K562 (cell line): Measurements from ENCODE around the gene TOM1L2. TPM values are rescaled to one million over a fixed set of nuclear protein-coding genes. Genes with fewer than 3 reads are reported as not detected.
A peak's percentile ranks its signal among the peaks of the same experiment; 100 is the strongest.

Experiments
- ATAC-seq: fragments of 200-7000 bp; cut with Tn5 transposase; 3 replicates; pipeline ENCODE4 v1.9.1; 2020; ENCODE audit warnings: moderate library complexity
- BruUV-seq: library from RNA; stranded (reverse); fragments of 400-500 nt; replicated peaks from 2 replicates; lab custom pipeline; 2021; lab: Mats Ljungman, UMichigan
- CTCF ChIA-PET: fragments of 300-600 bp; formaldehyde crosslinking; extraction: SDS; loops from one replicate; lab custom pipeline; 2021; ENCODE audit warnings: low intra/inter-chr PET ratio; lab: Yijun Ruan, JAX
- POLR2A ChIA-PET: fragments of 300-600, 350-650 bp; sonication (Branson Sonifier 250); formaldehyde crosslinking; extraction: SDS; loops from one replicate; lab custom pipeline; 2021; ENCODE audit warnings: antibody characterized with exemption, inconsistent platforms; lab: Yijun Ruan, JAX
- DNase-seq, 4 experiments: peaks; one replicate each; pipeline versions ENCODE4 v3.0.0 to v3.0.0-alpha.2; 2011 to 2018; ENCODE audit warnings: low spot score in 3 of 4, mixed read lengths in 3 of 4; ENCODE audit errors: extremely low read depth in 1 of 4
- FAIRE-seq: peaks from 2 replicates; lab custom pipeline; 2011; peaks lifted over from hg19 to GRCh38; lab: Jason Lieb, UNC
- H2AFZ ChIP-seq: 2 replicates; pipeline ENCODE4 v1.6.0; 2011; ENCODE audit warnings: low read depth, low read length, control low read depth, inconsistent platforms
- H3K27ac ChIP-seq: fragments of 200-600 bp; 3 replicates; pipeline ENCODE4 v1.8.0; 2011; ENCODE audit warnings: low read depth, mild to moderate bottlenecking, control low read depth, inconsistent platforms, low read length, moderate library complexity, mixed read lengths; ENCODE audit errors: extremely low read depth
- H3K27me3 ChIP-seq, 2 experiments: fragments of 300-600 bp in 1 of 2; 2 replicates in 1 of 2; 3 replicates in 1 of 2; pipeline versions ENCODE4 v1.6.0 to v1.8.0; 2011; ENCODE audit warnings: inconsistent platforms in 2 of 2, low read length in 2 of 2, mild to moderate bottlenecking in 1 of 2, mixed read lengths in 1 of 2, moderate library complexity in 1 of 2; ENCODE audit not compliant: control insufficient read depth in 2 of 2, insufficient read depth in 2 of 2
- H3K36me3 ChIP-seq: fragments of 300-600 bp; 3 replicates; pipeline ENCODE4 v1.8.0; 2011; ENCODE audit warnings: mild to moderate bottlenecking, low read length, inconsistent platforms; ENCODE audit not compliant: control insufficient read depth, insufficient read depth
- H3K4me1 ChIP-seq, 2 experiments: fragments of 200-600 bp in 1 of 2; replicated peaks in 1 of 2; 2 replicates in 1 of 2; 3 replicates in 1 of 2; pipeline versions ENCODE4 v1.5.1 to v1.8.0; 2011; ENCODE audit warnings: inconsistent platforms in 2 of 2, low read length in 2 of 2, mild to moderate bottlenecking in 1 of 2, mixed read lengths in 1 of 2, moderate library complexity in 1 of 2; ENCODE audit not compliant: control insufficient read depth in 2 of 2, insufficient read depth in 2 of 2
- H3K4me2 ChIP-seq: 2 replicates; pipeline ENCODE4 v1.6.1; 2011; ENCODE audit warnings: low read length, control low read depth, inconsistent platforms, mixed read lengths; ENCODE audit not compliant: insufficient read depth
- H3K4me3 ChIP-seq: fragments of 200-600 bp; sonication (generic), shearing (Covaris generic); 2 replicates; pipeline ENCODE4 v1.5.1; 2016; ENCODE audit warnings: control low read depth, inconsistent platforms
- H3K79me2 ChIP-seq: fragments of 200-600 bp; 3 replicates; pipeline ENCODE4 v1.8.0; 2011; ENCODE audit warnings: low read length, inconsistent platforms; ENCODE audit not compliant: control insufficient read depth, insufficient read depth
- H3K9ac ChIP-seq, 2 experiments: 2 replicates each; pipeline versions ENCODE4 v1.6.0 to v1.6.1; 2011; ENCODE audit warnings: low read depth in 2 of 2, low read length in 2 of 2, control low read depth in 1 of 2, inconsistent platforms in 1 of 2, mild to moderate bottlenecking in 1 of 2, mixed read lengths in 1 of 2; ENCODE audit not compliant: insufficient read depth in 1 of 2
- H3K9me1 ChIP-seq: one replicate; pipeline ENCODE4 v1.6.0; 2011; ENCODE audit warnings: inconsistent platforms, mild to moderate bottlenecking, low read length, moderate library complexity; ENCODE audit not compliant: control insufficient read depth, insufficient read depth
- H3K9me3 ChIP-seq: replicated peaks from 2 replicates; pipeline ENCODE4 v1.5.1; 2011; ENCODE audit warnings: low read depth, low read length, inconsistent platforms; ENCODE audit not compliant: control insufficient read depth, insufficient read depth
- H4K20me1 ChIP-seq: replicated peaks from 2 replicates; pipeline ENCODE4 v1.6.1; 2011; ENCODE audit warnings: low read length, inconsistent platforms, mixed read lengths; ENCODE audit not compliant: control insufficient read depth, insufficient read depth
- ADNP ChIP-seq: fragments of 200-800 bp; sonication (Bioruptor generic); IDR thresholded peaks from 2 replicates; pipeline ENCODE4 v1.6.1; 2016; ENCODE audit warnings: missing genetic modification characterization, missing compliant biosample characterization
- ATF7 ChIP-seq: fragments of 450-650 bp; IDR thresholded peaks from 2 replicates; pipeline ENCODE4 v1.7.1; 2014; ENCODE audit warnings: mild to moderate bottlenecking, moderate library complexity
- BRD9 ChIP-seq: fragments of 450-650 bp; IDR thresholded peaks from 2 replicates; pipeline ENCODE4 v1.6.1; 2018; ENCODE audit warnings: low read depth; ENCODE audit not compliant: partially characterized antibody
- CBFA2T3 ChIP-seq: fragments of 450-650 bp; IDR thresholded peaks from 2 replicates; pipeline ENCODE4 v1.6.1; 2017
- CREB1 ChIP-seq, 2 experiments: sonication (generic) in 1 of 2; formaldehyde crosslinking in 1 of 2; IDR thresholded peaks; 2 replicates each; pipeline versions ENCODE4 v1.6.1 to v1.8.0; 2012 to 2022; ENCODE audit warnings: inconsistent platforms in 1 of 2, mild to moderate bottlenecking in 1 of 2, missing genetic modification reagents in 1 of 2, moderate library complexity in 1 of 2
- CXXC5 ChIP-seq: fragments of 250-450 bp; sonication (Bioruptor Pico); IDR thresholded peaks from 2 replicates; pipeline ENCODE4 v1.8.0; 2022; ENCODE audit warnings: inconsistent platforms, mild to moderate bottlenecking, moderate library complexity
- DPF2 ChIP-seq: fragments of 450-650 bp; IDR thresholded peaks from 2 replicates; pipeline ENCODE4 v1.6.1; 2016
- KLF10 ChIP-seq: fragments of 250-450 bp; sonication (Bioruptor Pico); IDR thresholded peaks from 2 replicates; pipeline ENCODE4 v1.6.1; 2021; ENCODE audit warnings: matching md5 sums
- MEF2A ChIP-seq: IDR thresholded peaks from 2 replicates; pipeline ENCODE4 v1.6.1; 2011; ENCODE audit warnings: low read depth, mild to moderate bottlenecking, low read length, moderate library complexity; ENCODE audit not compliant: control insufficient read depth
- PCBP1 ChIP-seq: fragments of 200-400 bp; formaldehyde crosslinking; IDR thresholded peaks from 2 replicates; pipeline ENCODE4 v1.6.1; 2018; ENCODE audit warnings: mild to moderate bottlenecking, low read depth, low read length; ENCODE audit not compliant: poor library complexity, severe bottlenecking
- PRMT5 ChIP-seq: sonication (generic); formaldehyde crosslinking; IDR thresholded peaks from 2 replicates; pipeline ENCODE4 v1.5.0; 2020; ENCODE audit warnings: missing genetic modification reagents
- PURB ChIP-seq: sonication (generic); formaldehyde crosslinking; IDR thresholded peaks from 2 replicates; pipeline ENCODE4 v1.9.0; 2021; ENCODE audit warnings: low read depth, mild to moderate bottlenecking, missing genetic modification reagents
- SMAD4 ChIP-seq: fragments of 250-450 bp; sonication (Bioruptor Pico); conservative IDR thresholded peaks from 2 replicates; pipeline ENCODE4 v1.8.0; 2021; ENCODE audit warnings: inconsistent platforms, mild to moderate bottlenecking, moderate library complexity
- SP2 ChIP-seq: IDR thresholded peaks from 2 replicates; pipeline ENCODE4 v1.6.1; 2011; ENCODE audit warnings: mild to moderate bottlenecking, low read depth, low read length, moderate library complexity; ENCODE audit not compliant: poor library complexity, severe bottlenecking; ENCODE audit errors: extremely low read depth
- ZNF311 ChIP-seq: fragments of 250-450 bp; sonication (Bioruptor Pico); IDR thresholded peaks from 2 replicates; pipeline ENCODE4 v1.4.0; 2020; ENCODE audit warnings: mild to moderate bottlenecking, moderate library complexity
- ZNF592 ChIP-seq: fragments of 450-650 bp; IDR thresholded peaks from 2 replicates; pipeline ENCODE4 v1.6.1; 2017; ENCODE audit warnings: antibody characterized with exemption, mild to moderate bottlenecking
- ZSCAN29 ChIP-seq: fragments of 450-650 bp; IDR thresholded peaks from 2 replicates; pipeline ENCODE4 v1.6.1; 2017
- WGBS: fragments of 100-300 bp; shearing (Covaris generic); methylation state at CpG from one replicate; pipeline ENCODE4 v1.1.6; 2016; ENCODE audit warnings: low coverage, mixed read lengths; ENCODE audit not compliant: insufficient coverage; ENCODE audit errors: missing lambda C conversion rate; 5-methylcytosine and 5-hydroxymethylcytosine counted together
- in situ Hi-C: fragments of 300-500 bp; cut with MboI; formaldehyde crosslinking; loops from 4 replicates; pipeline ENCODE4 v1.15.0; 2018; ENCODE audit warnings: inconsistent platforms, mixed read lengths
- intact Hi-C: fragments of 100-400 bp; cut with micrococcal nuclease; formaldehyde crosslinking; loops from 2 replicates; pipeline ENCODE4 v1.14.2; 2022
- polyA plus RNA-seq, 8 experiments: library from polyadenylated mRNA; depleted of rRNA in 4 of 8; stranded (reverse) in 5 of 8; unstranded in 3 of 8; fragments of >200 nt; fragmentation: Nextera tagmentation in 2 of 8; fragmentation: Illumina TruSeq in 1 of 8; extraction: Ambion mirVana in 2 of 8; extraction: Trizol in 1 of 8; gene quantifications; 2 replicates each; pipeline versions ENCODE4 v1.2.1 to v1.2.3, GENCODE V29; 2011 to 2014; ENCODE audit warnings: inconsistent platforms in 1 of 8, missing spikeins in 1 of 8
- total RNA-seq, 7 experiments: library from RNA; depleted of rRNA in 6 of 7; stranded (reverse); fragments of >200 nt in 6 of 7; fragmentation: Illumina TruSeq in 2 of 7; extraction: Trizol in 2 of 7; gene quantifications; 2 replicates each; pipeline versions ENCODE4 v1.2.1 to v1.2.3, GENCODE V29; 2011 to 2021; ENCODE audit warnings: low replicate concordance in 1 of 7

Gene TOM1L2
- total and polyA plus RNA-seq, 9 of the 15 experiments (the other 6 are each of a cell fraction or from before 2014, with no cell fraction given), result 0.07 to 6.0 (median 2.5) TPM

- TF ChIP-seq ZNF592 (0 out of 2 replicates have a peak, but pooled peaks have one; percentile 1), CREB1 (IDR thresholded peaks at IDR 0.05) (no peak), CREB1 (CRISPR knock-in tag; IDR thresholded peaks at IDR 0.05) (no peak)
Measured at GRCh38 chr17:17841601-17842025, 130.6 kb downstream of the TOM1L2 start (continued).

GRCh38 chr17:17840751-17841591 is 131.2 kb downstream of the TOM1L2 start:
- H3K79me2 ChIP-seq, result peaks cover 41% of the 10 kb centered on the region
- DNase-seq (peak in 2 of 4 experiments; percentile 24 to 59), FAIRE-seq (peak; percentile 67), ATAC-seq (no peak)
- in situ Hi-C loops (no loop called here), intact Hi-C loops (no loop called here)
- BruUV-seq, result no TSS peak
- H3K27ac ChIP-seq, result peak overlapping the region; percentile 100
- peaks cover 44 to 84% of the 10 kb centered on the region in 2 experiments for H3K4me1 ChIP-seq
- H4K20me1 ChIP-seq, result 0 out of 2 replicates have a peak, but pooled peaks cover 3% of the 10 kb centered on the region
- peak overlapping the region; percentile 14; the same call in 1 of the 2 replicates for H2AFZ ChIP-seq
- no peaks in the 10 kb centered on the region for H3K9me1 ChIP-seq
- ChIA-PET CTCF (no interaction called here), POLR2A (interaction anchor here (0.8 to 2.4 kb wide), 7 partner anchors 9 to 172 kb away, joined by 3 to 14 read pairs (median 3); no protein-coding TSS in a partner anchor)
- H3K9ac ChIP-seq, result peak overlapping the region; percentile 96 to 99
- 23% methylated on average over 7 of the region's 7 CpGs for WGBS
- no peaks in the 10 kb centered on the region for H3K9me3 ChIP-seq
- H3K4me3 ChIP-seq, result peak overlapping the region; percentile 62
- H3K27me3 ChIP-seq, result no peaks in the 10 kb centered on the region
- H3K36me3 ChIP-seq, result no peaks in the 10 kb centered on the region
- peak overlapping the region; percentile 97 for H3K4me2 ChIP-seq
- TF ChIP-seq ATF7 (no peak), SMAD4 (CRISPR knock-in tag) (0 out of 2 replicates have a peak, but pooled peaks have one; percentile 27), KLF10 (no peak), CBFA2T3 (peak; percentile 18; the same call in 1 of the 2 replicates), CXXC5 (CRISPR knock-in tag) (0 out of 2 replicates have a peak, but pooled peaks have one; percentile 19), PURB (CRISPR knock-in tag) (no peak), PRMT5 (CRISPR knock-in tag) (no peak), DPF2 (0 out of 2 replicates have a peak, but pooled peaks have one; percentile 13), ZNF311 (no peak), PCBP1 (no peak), ADNP (tag) (no peak), SP2 (no peak), ZSCAN29 (no peak), BRD9 (no peak), MEF2A (no peak)
